AG09309 (cell line): ENCODE data around the gene ERAP2.

ENCODE experiments used
- DNase-seq: peaks from one replicate; pipeline ENCODE4 v3.0.0-alpha.2; 2010; ENCODE audit warnings: low read depth
- H3K4me3 ChIP-seq: 2 replicates; pipeline ENCODE4 v1.5.1; 2011; ENCODE audit warnings: mild to moderate bottlenecking, low read depth, low read length, moderate library complexity; ENCODE audit not compliant: control insufficient read depth
- CTCF ChIP-seq: IDR thresholded peaks from 2 replicates; pipeline ENCODE4 v1.5.1; 2011; ENCODE audit warnings: mild to moderate bottlenecking, low read depth, low read length, inconsistent platforms; ENCODE audit not compliant: insufficient read depth, control insufficient read depth; ENCODE audit errors: missing control alignments

ERAP2 gene

GRCh38 chr5:96934708-96935558 is 58.6 kb downstream of the ERAP2 start:
- DNase-seq = peak; percentile 80
- H3K4me3 ChIP-seq = peak overlapping the region; percentile 77
- TF ChIP-seq CTCF = peak; percentile 1

- H3K4me3 ChIP-seq = peak within 1 kb of the TSS; percentile 77
- no peak for TF ChIP-seq CTCF
- DNase-seq = peak; percentile 88
These were observed 59.5 kb downstream of the ERAP2 start, which contains the start of gene LNPEP for GRCh38 chr5:96935559-96936430. LNPEP (plus strand) TSS chr5:96936080; CDS start chr5:96936156, 76 bp downstream.

DNA sequence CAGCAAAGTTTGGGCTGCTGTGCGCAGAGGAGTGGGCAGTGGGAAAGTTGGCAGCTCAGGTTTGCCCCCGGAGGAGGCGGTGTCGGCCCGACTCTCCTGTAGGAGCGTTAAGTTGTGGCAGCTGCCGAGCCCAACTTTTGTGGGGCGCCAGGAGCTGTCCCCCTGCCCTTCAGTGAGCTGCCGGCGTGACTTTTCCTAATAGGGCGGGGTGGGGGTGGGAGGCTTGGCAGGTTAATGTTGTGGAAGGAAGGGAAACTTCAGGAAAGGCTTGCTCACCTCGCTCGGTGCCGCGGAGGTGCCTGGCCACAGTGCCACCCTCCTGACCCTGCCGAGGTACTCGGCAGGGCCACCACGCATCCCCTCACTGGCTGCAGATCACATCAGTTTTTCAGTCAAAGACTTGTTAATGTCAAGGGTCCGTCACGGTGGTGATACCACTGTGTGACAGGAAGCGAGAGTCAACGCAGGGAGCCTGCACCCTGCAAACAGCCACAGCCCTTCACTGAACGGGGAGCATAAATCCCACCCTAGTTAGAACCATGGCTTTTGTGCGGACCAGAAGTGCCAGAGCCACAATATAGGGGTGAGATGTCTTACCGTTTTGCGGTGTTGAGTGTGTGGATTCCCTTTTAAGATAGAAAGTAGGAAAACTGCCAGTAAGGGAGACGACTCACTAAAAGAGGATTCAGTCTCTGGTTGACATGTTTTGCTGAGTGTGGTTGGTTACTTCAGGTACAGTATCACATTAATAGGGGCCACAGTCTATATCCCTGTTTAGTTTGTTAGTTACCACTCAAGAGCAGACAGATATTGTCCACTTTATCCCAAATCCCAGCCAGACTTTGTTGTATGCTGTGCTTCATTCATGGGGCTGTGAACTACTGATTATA is 60.4 kb downstream of the ERAP2 start:
- DNase-seq = no peak
- H3K4me3 ChIP-seq = peak overlapping the region; percentile 77
- TF ChIP-seq CTCF = no peak

- TF ChIP-seq CTCF = no peak
- DNase-seq = no peak
- no peak overlapping the region for H3K4me3 ChIP-seq
These were observed 64.3 kb downstream of the ERAP2 start for GRCh38 chr5:96940586-96940985.

GRCh38 chr5:96941140-96941539 is 64.8 kb downstream of the ERAP2 start:
- no peak for TF ChIP-seq CTCF
- no peak for DNase-seq
- H3K4me3 ChIP-seq = no peak overlapping the region

- no peak for TF ChIP-seq CTCF
- no peak overlapping the region for H3K4me3 ChIP-seq
- no peak for DNase-seq
These were observed 65.8 kb downstream of the ERAP2 start for GRCh38 chr5:96942078-96942477.
